ENCODE data around the gene EIPR1. TPM values are rescaled to one million over a fixed set of nuclear protein-coding genes. Genes with fewer than 3 reads are reported as not detected.

The EIPR1 gene
- total and polyA plus RNA-seq, 2 experiments from 2014 or later = 17.4 to 46.3 TPM

DNA sequence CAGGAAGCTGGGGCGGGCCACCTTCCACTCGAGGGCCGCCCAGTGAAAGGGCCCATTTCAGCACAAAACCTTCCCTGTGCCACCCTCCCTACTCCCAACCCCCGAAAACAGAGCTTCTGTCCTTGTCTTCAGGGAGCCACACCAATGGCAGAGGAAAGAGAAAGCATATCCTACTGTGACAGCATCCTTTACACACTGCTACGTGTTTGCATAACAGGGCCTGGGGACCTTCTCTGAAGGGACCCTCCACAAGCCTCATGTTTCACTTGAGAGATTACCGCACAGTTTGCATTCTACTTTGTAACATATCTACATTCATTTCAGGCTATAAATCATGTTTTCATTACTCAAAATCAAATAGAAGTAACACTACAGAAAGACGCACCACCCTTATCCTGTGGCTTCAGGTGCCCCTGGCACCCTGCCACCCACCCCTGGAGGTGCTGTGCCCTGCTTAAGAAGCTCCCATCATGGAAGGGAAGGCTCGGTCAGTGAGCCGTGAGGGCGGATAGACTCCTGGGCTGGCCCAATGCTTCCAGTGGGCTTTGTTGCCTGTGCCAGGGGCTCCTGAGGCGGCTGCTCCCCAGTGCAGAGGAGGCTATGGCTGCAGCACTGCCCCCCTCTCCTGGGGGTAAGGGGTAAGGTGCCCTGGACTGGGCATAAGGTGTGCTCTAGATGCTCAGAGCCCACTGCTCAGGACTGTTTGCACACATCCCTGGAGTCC lies 52.0 kb downstream of the EIPR1 start:
- Histone ChIP-seq H2AFZ (no peak overlapping the region), H3K4me2 (no peak overlapping the region), H3K27me3 (ENCODE audit: insufficient read depth) (no peaks in the 10 kb centered on the region), H3F3A (replicated peaks; ENCODE audit: low read depth) (no peaks in the 10 kb centered on the region), H3K9me2 (ENCODE audit: insufficient read depth) (no peaks in the 10 kb centered on the region), H3K4me1 (ENCODE audit: insufficient read depth) (peaks cover 10% of the 10 kb centered on the region), H3K79me2 (replicated peaks; ENCODE audit: insufficient read depth) (no peaks in the 10 kb centered on the region), H3K27ac (ENCODE audit: low read depth) (no peak overlapping the region), H3K36me3 (ENCODE audit: insufficient read depth) (no peaks in the 10 kb centered on the region), H4K20me1 (replicated peaks; ENCODE audit: insufficient read depth) (no peaks in the 10 kb centered on the region; the same call in none of the 2 replicates), H3K4me3 (no peak overlapping the region)
- Mint-ChIP-seq H3K9me3 (peaks cover 1% of the 10 kb centered on the region; the same call in 1 of the 3 replicates), H3K4me3 (no peak overlapping the region), H3K27me3 (ENCODE audit: insufficient read depth, low read depth, poor library complexity) (peaks cover 4% of the 10 kb centered on the region), H3K36me3 (ENCODE audit: low read depth) (peaks cover 14% of the 10 kb centered on the region), H3K4me1 (peaks cover 31% of the 10 kb centered on the region), H3K27ac (no peak overlapping the region)
- peak; percentile 25; the same call in 2 of the 3 replicates for ATAC-seq
- no peak for DNase-seq (ENCODE audit: low spot score)
- TF ChIP-seq NANOG (IDR thresholded peaks at IDR 0.05; ENCODE audit: borderline replicate concordance) (no peak), EZH2phosphoT487 (IDR thresholded peaks at IDR 0.05; ENCODE audit: unreplicated experiment) (no peak), EZH2 (IDR thresholded peaks at IDR 0.05; ENCODE audit: low read depth, unreplicated experiment) (no peak), ZNF331 (CRISPR knock-in tag; IDR thresholded peaks at IDR 0.05; ENCODE audit: low read depth) (no peak), POLR2AphosphoS5 (IDR thresholded peaks at IDR 0.05; ENCODE audit: low read depth) (no peak), JUNB (IDR thresholded peaks at IDR 0.05; ENCODE audit: unreplicated experiment) (no peak), CREB1 (CRISPR knock-in tag; IDR thresholded peaks at IDR 0.05; ENCODE audit: low read depth) (no peak), STAT1 (IDR thresholded peaks at IDR 0.05; ENCODE audit: unreplicated experiment) (no peak), ZNF114 (CRISPR knock-in tag; IDR thresholded peaks at IDR 0.05) (no peak)
- TF ChIP-seq, protein P1, sequence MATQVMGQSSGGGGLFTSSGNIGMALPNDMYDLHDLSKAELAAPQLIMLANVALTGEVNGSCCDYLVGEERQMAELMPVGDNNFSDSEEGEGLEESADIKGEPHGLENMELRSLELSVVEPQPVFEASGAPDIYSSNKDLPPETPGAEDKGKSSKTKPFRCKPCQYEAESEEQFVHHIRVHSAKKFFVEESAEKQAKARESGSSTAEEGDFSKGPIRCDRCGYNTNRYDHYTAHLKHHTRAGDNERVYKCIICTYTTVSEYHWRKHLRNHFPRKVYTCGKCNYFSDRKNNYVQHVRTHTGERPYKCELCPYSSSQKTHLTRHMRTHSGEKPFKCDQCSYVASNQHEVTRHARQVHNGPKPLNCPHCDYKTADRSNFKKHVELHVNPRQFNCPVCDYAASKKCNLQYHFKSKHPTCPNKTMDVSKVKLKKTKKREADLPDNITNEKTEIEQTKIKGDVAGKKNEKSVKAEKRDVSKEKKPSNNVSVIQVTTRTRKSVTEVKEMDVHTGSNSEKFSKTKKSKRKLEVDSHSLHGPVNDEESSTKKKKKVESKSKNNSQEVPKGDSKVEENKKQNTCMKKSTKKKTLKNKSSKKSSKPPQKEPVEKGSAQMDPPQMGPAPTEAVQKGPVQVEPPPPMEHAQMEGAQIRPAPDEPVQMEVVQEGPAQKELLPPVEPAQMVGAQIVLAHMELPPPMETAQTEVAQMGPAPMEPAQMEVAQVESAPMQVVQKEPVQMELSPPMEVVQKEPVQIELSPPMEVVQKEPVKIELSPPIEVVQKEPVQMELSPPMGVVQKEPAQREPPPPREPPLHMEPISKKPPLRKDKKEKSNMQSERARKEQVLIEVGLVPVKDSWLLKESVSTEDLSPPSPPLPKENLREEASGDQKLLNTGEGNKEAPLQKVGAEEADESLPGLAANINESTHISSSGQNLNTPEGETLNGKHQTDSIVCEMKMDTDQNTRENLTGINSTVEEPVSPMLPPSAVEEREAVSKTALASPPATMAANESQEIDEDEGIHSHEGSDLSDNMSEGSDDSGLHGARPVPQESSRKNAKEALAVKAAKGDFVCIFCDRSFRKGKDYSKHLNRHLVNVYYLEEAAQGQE (IDR thresholded peaks at IDR 0.05; ENCODE audit: unreplicated experiment) = no peak
- TF ChIP-seq, protein P2, sequence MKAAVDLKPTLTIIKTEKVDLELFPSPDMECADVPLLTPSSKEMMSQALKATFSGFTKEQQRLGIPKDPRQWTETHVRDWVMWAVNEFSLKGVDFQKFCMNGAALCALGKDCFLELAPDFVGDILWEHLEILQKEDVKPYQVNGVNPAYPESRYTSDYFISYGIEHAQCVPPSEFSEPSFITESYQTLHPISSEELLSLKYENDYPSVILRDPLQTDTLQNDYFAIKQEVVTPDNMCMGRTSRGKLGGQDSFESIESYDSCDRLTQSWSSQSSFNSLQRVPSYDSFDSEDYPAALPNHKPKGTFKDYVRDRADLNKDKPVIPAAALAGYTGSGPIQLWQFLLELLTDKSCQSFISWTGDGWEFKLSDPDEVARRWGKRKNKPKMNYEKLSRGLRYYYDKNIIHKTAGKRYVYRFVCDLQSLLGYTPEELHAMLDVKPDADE (IDR thresholded peaks at IDR 0.05) = no peak
- TF ChIP-seq, protein P3, sequence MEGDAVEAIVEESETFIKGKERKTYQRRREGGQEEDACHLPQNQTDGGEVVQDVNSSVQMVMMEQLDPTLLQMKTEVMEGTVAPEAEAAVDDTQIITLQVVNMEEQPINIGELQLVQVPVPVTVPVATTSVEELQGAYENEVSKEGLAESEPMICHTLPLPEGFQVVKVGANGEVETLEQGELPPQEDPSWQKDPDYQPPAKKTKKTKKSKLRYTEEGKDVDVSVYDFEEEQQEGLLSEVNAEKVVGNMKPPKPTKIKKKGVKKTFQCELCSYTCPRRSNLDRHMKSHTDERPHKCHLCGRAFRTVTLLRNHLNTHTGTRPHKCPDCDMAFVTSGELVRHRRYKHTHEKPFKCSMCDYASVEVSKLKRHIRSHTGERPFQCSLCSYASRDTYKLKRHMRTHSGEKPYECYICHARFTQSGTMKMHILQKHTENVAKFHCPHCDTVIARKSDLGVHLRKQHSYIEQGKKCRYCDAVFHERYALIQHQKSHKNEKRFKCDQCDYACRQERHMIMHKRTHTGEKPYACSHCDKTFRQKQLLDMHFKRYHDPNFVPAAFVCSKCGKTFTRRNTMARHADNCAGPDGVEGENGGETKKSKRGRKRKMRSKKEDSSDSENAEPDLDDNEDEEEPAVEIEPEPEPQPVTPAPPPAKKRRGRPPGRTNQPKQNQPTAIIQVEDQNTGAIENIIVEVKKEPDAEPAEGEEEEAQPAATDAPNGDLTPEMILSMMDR (conservative IDR thresholded peaks at IDR 0.05; ENCODE audit: low read depth in 2 of 2) = no peak
- TF ChIP-seq, protein P4, sequence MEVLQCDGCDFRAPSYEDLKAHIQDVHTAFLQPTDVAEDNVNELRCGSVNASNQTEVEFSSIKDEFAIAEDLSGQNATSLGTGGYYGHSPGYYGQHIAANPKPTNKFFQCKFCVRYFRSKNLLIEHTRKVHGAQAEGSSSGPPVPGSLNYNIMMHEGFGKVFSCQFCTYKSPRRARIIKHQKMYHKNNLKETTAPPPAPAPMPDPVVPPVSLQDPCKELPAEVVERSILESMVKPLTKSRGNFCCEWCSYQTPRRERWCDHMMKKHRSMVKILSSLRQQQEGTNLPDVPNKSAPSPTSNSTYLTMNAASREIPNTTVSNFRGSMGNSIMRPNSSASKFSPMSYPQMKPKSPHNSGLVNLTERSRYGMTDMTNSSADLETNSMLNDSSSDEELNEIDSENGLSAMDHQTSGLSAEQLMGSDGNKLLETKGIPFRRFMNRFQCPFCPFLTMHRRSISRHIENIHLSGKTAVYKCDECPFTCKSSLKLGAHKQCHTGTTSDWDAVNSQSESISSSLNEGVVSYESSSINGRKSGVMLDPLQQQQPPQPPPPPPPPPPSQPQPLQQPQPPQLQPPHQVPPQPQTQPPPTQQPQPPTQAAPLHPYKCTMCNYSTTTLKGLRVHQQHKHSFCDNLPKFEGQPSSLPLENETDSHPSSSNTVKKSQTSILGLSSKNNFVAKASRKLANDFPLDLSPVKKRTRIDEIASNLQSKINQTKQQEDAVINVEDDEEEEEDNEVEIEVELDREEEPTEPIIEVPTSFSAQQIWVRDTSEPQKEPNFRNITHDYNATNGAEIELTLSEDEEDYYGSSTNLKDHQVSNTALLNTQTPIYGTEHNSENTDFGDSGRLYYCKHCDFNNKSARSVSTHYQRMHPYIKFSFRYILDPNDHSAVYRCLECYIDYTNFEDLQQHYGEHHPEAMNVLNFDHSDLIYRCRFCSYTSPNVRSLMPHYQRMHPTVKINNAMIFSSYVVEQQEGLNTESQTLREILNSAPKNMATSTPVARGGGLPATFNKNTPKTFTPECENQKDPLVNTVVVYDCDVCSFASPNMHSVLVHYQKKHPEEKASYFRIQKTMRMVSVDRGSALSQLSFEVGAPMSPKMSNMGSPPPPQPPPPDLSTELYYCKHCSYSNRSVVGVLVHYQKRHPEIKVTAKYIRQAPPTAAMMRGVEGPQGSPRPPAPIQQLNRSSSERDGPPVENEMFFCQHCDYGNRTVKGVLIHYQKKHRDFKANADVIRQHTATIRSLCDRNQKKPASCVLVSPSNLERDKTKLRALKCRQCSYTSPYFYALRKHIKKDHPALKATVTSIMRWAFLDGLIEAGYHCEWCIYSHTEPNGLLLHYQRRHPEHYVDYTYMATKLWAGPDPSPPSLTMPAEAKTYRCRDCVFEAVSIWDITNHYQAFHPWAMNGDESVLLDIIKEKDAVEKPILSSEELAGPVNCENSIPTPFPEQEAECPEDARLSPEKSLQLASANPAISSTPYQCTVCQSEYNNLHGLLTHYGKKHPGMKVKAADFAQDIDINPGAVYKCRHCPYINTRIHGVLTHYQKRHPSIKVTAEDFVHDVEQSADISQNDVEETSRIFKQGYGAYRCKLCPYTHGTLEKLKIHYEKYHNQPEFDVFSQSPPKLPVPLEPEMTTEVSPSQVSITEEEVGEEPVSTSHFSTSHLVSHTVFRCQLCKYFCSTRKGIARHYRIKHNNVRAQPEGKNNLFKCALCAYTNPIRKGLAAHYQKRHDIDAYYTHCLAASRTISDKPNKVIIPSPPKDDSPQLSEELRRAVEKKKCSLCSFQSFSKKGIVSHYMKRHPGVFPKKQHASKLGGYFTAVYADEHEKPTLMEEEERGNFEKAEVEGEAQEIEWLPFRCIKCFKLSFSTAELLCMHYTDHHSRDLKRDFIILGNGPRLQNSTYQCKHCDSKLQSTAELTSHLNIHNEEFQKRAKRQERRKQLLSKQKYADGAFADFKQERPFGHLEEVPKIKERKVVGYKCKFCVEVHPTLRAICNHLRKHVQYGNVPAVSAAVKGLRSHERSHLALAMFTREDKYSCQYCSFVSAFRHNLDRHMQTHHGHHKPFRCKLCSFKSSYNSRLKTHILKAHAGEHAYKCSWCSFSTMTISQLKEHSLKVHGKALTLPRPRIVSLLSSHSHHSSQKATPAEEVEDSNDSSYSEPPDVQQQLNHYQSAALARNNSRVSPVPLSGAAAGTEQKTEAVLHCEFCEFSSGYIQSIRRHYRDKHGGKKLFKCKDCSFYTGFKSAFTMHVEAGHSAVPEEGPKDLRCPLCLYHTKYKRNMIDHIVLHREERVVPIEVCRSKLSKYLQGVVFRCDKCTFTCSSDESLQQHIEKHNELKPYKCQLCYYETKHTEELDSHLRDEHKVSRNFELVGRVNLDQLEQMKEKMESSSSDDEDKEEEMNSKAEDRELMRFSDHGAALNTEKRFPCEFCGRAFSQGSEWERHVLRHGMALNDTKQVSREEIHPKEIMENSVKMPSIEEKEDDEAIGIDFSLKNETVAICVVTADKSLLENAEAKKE (CRISPR knock-in tag; IDR thresholded peaks at IDR 0.05) = no peak
